Measurements from ENCODE around the gene PTPRF.
"Not testable (repeated sequence)": the region's sequence is repeated elsewhere in the genome, so short reads cannot be mapped to it uniquely, and the experiment has no call there.

PTPRF gene

DNA sequence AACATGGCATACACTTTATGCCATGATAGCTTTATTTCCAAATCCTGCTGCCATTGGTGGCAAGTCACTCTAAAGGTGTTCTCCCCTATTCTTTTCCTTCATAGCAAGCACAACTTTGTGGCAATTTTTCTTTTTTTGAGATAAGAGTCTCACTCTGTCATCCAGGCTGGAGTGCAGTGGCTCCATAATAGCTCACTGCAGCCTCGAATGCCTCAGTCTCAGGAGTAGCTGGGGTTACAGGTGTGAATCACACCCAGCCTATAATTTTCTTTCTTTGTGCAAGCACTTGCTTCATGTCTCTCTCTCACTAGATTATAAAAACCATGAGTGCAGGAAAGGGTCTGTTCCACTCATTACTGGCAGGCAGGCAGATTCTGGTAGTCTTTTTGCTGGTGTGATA is 113.9 kb downstream of the PTPRF start:
- no peak overlapping the region for H3K4me3 ChIP-seq
- H3K27ac ChIP-seq = no peak overlapping the region

DNA sequence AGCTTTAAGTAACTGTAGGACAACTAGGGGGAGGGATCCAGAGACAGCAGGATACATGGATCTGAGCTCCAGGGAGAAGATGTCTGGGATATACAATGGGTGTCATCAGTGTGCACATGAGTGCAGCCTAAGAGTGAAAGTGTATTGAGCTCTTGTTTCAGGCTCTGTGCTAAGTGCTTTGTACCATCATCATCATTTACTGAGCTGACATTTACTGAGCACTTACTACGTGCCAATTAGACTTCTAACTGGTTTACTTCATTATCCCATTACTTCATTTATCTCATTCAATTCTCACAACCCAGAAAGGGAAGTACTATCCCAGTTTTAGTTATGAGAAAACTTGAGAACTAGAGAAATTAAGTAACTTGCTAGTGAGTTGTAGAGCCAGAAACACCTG is 114.8 kb downstream of the PTPRF start:
- no peak overlapping the region for H3K27ac ChIP-seq
- H3K4me3 ChIP-seq = no peak overlapping the region

DNA sequence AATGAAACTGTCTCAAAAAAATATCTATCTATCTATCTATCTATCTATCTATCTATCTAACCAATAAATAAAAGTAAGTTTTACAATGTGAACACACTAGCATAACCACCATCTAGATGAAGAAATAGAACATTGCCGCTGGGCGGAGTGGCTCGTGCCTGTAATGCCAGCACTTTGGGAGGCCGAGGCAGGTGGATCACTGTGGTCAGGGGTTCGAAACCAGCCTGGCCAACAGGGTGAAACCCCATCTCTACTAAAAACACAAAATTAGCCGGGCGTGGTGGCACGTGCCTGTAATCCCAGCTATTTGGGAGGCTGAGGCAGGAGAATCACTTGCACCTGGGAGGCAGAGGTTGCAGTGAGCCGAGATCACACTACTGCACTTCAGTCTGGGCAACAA is 116.6 kb downstream of the PTPRF start:
- H3K27ac ChIP-seq, H3K4me3 ChIP-seq: not testable (repeated sequence)

DNA sequence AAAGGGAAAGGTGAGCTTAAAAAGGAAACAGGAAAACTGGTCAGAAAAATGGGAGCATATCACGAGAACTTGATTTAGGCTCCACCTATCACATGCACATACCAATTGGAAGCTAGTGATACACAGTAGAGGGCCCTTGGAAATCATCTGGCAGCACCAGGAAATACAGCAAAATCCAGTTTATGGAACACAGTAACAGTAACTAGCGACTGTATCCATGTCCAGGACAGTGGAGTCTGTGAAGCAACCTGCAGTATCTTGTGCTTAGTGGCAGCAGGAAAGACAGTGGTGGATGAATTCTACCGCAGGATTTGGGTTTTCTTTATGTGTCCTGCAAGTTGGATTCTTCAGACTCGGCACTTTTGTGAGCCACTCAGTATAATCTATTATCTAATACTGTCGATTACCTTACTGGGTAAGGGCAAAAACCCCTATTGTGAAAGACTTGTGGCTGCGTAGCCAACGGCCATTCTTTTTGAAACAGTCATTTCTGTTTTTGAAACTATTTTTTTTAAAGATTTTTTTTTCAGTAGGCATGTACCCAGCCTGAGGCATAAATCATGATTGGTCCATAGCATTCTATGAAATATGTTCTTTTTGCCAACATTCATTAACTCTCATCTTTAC is 117.7 kb downstream of the PTPRF start:
- Histone ChIP-seq H3K4me3 (no peak overlapping the region), H3K27ac (peak overlapping the region in 7 of 21 experiments; percentile 5 to 94 (median 81))

DNA sequence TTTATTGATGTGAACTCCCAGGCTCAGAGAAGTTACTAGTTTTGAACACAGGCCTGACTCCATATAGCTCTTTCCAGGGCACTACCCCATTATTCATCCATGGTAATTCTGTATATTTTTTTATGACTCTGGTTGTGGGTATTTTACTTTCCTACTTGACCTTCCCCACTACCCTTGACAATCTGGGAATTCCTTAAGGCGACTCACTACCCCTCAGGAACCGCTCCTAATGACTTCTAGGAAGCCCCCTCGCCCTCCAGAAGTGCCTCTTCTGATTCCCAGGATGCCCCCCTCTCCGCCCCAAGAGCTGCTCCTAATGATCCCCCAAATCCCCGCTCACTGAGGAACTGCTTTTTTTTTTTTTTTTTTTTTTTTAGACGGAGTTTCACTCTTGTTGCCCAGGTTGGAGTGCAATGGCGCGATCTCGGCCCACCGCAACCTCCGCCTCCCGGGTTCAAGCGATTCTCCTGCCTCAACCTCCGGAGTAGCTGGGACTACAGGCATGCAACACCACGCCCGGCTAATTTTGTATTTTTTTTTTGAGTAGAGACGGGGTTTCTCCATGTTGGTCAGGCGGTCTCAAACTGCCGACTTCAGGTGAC is 118.3 kb downstream of the PTPRF start:
- H3K4me3 ChIP-seq = peak overlapping the region; percentile 49 to 91 (median 78)
- peak overlapping the region; percentile 48 to 98 (median 90) for H3K27ac ChIP-seq

DNA sequence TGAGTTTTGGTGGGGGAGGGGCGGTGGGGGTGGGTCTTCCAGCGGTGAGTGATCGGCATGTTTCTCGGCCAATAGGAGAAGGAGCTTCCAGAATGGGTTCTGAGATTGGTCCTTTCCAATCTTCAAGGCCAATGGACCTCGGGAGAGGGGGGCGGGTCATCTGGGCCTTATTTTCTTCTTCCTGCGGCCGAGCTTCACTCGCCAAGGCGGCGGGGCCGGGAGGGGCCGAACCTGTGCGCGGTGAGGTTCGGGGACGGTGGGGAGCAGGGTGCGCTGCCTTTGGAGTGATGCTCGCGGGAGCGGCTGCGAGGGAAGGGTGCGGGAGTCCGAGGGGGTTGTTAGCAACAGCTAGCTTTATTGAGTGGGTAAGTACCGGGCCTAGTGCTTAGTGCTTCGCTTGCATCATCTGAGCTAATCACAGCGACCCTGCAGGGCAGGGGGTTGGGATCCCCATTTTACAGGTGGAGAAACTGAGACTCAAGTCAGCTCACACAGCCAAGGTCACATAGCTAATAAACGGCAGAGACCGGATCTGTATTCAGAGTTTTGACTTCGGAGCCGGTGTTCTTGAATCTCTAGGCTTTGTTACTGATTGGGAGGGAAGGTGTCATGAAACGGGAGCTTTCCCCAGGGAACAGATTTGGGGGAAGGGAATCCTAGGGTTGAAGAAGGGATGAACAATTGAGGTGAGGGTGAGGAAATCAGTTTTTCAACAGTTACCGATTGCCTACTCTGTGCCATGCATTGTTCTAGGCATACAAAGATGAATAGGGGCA is 119.8 kb downstream of the PTPRF start:
- H3K27ac ChIP-seq = peak overlapping the region in 20 of 21 experiments; percentile 71 to 98 (median 90)
- peak overlapping the region; percentile 49 to 91 (median 78) for H3K4me3 ChIP-seq

DNA sequence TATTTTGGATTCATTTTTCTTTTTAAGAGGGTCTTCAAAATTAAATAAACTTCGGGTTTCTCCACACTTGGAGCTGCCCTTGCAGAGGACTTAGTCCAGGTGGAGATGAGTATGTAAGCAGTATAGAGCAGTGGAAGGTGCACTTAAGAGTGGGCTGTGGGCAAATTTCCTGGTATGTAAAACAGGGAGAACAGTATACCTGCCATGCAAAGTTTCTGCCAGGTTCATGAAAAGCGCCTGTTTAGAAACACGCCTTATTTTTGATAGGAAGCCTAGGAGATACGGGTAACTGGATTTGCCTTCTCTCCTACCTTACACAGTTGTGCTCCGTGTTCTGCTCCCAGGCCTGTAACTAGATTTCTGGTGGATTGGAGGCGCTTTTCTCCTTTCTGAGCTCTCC is 120.5 kb downstream of the PTPRF start:
- H3K27ac ChIP-seq = peak overlapping the region in 14 of 21 experiments; percentile 47 to 98 (median 87)
- peak overlapping the region; percentile 49 to 91 (median 78) for H3K4me3 ChIP-seq

DNA sequence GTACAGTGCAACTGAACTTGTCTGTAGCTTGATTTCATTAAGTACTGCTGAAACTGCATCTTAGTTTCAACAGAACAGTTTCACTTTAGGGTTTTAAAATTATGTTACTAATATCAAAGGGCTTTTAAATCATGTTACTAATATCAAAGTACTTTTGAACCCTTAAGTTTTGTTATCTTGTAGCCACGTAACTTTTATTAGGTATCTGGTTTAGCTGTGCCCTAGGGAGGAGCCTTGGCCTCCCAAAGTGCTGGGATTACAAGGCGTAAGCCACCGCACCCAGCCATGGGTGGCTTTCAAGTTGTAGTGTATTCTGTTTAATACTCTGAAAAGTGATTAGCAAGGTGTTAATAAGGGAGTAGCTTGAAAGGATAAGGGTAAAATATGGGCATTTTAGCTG is 121.2 kb downstream of the PTPRF start:
- Histone ChIP-seq H3K27ac (peak overlapping the region in 5 of 21 experiments; percentile 45 to 94 (median 65)), H3K4me3 (peak overlapping the region in 2 of 7 experiments; percentile 63 to 78)

DNA sequence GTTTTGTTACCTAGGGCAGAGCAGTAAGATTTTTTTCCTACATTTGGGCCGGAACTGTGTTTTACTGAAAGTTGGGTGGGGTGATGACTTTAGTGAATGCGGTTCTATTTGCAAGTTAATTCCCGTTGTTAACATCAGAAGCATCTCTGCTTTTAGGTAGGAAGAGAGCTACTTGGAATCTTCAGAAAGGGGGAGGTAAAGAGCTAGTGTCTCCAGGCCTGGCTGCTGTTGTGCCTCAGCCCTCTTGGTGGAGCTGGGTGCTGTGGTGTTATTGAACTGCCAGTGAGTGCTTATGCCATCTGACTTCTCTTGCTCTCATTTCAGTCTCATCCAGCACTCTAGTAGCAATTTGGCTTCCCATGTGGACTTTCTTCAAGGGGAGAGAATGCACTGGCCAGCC is 122.7 kb downstream of the PTPRF start:
- H3K27ac ChIP-seq = no peak overlapping the region
- H3K4me3 ChIP-seq = no peak overlapping the region

DNA sequence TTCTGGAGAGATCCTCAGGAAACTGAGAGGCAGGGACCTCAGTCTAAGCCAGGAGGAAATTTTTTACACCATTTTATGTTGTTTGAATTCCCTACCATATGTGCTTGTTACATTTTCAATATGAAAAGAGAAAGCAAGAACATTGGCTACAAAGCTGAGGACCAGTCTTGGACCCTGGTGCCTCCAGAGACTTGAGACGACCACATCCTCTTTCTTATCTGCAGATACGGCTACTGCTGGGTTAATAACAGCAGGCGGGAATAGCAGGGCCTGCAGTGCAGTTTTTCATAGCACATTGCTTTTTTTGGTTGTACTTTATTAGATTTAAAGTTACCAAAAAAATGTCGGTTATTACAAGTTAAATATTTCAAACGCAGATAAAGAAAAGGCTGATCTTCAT is 123.2 kb downstream of the PTPRF start:
- Histone ChIP-seq H3K4me3 (no peak overlapping the region), H3K27ac (no peak overlapping the region)

DNA sequence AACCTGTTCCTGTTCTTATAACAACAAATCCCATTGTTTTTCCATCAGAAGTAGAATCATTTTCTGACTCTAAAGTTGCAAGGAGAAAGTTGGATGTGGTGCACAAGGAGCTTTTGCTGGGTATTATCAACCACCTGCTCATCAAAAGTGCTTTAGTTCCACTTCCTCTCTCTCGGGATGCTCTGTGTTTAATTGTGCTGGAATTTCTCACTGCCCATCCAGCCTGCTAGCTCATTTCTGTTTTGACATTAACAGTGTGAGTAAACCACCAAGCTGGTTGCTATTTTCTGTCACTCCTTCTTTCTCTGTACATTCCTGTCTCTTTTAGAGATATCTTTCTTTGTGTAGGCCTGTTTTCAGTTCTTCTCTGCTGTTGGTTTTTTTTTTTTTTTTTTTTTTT is 125.3 kb downstream of the PTPRF start:
- H3K4me3 ChIP-seq = no peak overlapping the region

DNA sequence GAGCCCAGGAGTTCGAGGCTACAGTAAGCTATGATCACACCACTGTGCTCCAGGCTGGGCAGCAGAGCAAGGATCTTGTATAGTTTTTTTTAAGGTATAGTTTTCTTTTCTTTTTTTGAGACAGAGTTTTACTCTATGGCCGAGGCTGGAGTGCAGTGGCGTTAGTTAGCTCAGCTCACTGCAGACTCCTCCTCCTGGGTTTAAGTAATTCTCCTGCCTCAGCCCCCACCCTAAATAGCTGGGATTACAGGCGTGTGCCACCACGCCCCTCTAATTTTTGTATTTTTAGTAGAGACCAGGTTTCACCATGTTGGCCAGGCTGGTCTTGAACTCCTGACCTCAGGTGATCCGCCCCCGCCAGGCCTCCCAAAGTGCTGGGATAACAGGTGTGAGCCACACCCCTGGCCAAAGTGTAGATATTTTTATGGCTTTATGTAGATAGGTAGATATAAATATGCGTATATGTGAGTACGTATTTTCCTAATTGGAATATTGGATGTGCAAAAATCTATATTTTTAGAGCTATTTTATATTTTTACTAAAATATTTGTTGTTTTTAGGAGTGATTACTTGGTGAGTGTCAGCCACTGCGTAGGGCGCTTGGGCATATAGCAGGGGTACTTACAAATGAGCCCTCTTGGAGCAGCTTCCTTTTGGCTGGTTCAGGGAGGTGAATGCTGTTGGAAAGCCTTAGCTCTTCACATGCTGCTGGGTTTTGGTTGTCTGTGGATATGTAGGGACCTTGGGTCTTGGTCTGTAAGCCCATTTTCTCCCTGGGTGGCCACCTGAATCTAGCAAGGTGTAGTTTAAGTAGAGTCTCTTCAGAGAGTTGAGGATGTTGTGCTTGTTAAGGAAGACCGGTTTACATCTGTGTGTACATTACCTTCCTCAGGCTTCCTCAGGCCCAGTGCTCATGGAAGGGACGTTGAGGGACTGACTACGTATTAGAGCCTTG is 128.8 kb downstream of the PTPRF start:
- no peak overlapping the region for H3K4me3 ChIP-seq
- no peak overlapping the region for H3K27ac ChIP-seq

More for the DNA sequence above, 125.3 kb downstream of the PTPRF start:
- H3K27ac ChIP-seq = no peak overlapping the region

DNA sequence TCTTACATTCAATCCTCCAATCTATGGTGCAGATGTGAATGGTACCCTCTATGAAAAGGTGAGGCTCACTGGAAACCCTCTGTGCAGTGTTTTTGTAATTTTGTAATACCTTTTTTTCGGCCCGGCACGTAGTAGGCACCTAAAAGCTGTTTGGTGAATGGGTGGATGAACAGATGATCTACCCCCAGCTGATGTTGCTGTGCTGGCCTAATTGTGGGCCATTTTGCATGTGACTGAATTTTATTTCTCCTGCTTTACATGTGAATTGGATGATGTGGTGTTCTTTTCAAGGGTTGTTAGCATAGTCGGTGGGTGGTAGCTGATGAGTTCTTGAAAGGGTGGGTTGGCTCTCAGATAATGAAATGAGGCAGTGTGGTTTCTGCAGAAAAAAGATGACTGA is 129.7 kb downstream of the PTPRF start:
- Histone ChIP-seq H3K27ac (peak overlapping the region in 1 of 21 experiments; percentile 10), H3K4me3 (no peak overlapping the region)

DNA sequence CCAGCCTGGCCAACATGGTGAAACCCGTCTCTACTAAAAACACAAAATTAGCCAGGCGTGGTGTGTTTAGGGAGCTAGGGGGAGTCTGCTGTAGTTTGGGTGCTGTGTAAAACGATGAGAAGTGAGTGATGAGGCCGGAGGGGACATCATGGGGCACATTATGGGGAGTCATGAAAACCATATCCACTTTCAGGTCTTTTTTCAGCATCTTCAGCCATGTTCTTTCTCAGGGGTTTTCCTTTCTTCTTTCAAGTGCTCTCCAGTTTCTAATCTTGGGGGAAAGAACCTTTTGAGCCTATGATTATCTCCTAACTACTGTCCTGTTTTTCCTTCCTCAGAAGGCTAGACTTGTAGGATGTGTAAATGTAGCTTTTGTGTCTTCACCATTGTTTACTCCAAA is 133.7 kb downstream of the PTPRF start:
- Histone ChIP-seq H3K27ac (no peak overlapping the region), H3K4me3 (no peak overlapping the region)

DNA sequence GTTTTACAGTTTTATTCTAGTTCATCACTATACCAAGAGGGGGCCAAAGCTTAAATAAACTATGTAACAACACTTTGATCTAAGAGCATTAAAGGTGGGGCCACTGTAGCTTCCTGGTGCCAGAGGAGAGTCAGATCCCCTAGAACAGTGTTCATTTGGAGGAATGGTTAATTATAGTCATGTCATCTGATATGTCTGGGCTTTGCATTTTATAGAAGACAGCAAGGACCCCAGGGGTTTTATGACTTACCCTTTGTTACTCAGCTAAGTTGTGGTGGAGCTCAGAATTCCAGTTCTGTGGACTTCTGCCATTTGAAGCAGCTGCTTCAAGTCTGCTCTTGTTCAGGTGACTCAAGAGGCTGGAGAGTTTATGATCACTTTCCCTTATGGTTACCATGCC is 135.9 kb downstream of the PTPRF start:
- Histone ChIP-seq H3K27ac (peak overlapping the region in 5 of 21 experiments; percentile 1 to 40 (median 31)), H3K4me3 (no peak overlapping the region)

DNA sequence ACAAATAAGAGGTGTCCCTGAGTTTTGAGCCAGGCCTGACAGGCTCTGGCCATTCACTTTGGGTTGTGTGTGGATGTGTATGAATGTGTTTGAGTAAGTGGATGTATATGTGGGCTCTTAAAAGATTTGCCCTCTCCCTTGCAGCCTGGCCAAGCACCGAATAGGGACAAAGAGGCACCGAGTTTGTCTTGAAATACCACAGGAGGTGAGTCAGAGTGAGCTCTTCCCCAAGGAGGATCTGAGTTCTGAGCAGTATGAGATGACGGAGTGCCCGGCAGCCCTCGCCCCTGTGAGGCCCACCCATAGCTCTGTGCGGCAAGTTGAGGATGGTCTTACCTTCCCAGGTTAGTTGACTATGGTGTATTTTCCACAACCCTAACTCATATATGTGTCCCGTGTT is 138.3 kb downstream of the PTPRF start:
- Histone ChIP-seq H3K4me3 (no peak overlapping the region), H3K27ac (no peak overlapping the region)

DNA sequence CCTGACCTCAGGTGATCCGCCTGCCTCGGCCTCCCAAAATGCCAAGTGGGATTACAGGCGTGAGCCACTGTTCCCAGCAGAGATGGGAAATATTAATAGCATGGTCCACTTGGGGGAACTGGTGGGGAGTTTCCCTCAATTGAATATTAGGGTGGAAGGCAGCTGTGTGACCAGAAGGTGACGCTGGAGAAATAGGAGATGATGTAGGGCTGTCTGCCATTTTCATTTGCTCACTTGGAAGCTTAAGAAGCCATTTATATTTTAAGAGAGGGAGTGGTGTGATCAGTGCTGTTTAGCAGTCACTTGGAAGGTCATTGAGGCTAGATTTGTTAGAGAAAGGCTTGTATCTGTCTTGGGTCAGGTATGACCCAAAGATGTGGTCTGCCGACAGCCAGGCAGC is 139.2 kb downstream of the PTPRF start:
- Histone ChIP-seq H3K4me3 (no peak overlapping the region), H3K27ac (no peak overlapping the region)

DNA sequence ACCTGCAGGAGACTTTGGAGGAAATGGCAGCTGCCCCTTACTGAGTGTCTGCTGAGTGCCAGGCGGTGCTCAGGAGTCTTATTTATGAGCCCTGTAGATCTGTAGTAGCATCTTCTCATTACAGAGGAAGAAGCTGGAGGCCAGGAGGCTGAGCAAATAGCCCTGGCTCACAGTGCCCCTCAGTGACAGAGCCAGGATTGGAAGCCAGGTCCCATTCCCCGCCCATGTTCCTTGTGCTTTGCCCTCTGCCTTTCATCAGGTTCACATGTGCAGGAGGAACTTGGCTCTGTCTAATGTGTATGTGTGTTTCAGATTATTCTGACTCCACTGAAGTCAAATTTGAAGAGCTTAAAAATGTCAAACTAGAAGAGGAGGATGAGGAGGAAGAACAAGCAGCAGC is 140.5 kb downstream of the PTPRF start:
- Histone ChIP-seq H3K27ac (peak overlapping the region in 4 of 21 experiments; percentile 18 to 35 (median 24)), H3K4me3 (no peak overlapping the region)

DNA sequence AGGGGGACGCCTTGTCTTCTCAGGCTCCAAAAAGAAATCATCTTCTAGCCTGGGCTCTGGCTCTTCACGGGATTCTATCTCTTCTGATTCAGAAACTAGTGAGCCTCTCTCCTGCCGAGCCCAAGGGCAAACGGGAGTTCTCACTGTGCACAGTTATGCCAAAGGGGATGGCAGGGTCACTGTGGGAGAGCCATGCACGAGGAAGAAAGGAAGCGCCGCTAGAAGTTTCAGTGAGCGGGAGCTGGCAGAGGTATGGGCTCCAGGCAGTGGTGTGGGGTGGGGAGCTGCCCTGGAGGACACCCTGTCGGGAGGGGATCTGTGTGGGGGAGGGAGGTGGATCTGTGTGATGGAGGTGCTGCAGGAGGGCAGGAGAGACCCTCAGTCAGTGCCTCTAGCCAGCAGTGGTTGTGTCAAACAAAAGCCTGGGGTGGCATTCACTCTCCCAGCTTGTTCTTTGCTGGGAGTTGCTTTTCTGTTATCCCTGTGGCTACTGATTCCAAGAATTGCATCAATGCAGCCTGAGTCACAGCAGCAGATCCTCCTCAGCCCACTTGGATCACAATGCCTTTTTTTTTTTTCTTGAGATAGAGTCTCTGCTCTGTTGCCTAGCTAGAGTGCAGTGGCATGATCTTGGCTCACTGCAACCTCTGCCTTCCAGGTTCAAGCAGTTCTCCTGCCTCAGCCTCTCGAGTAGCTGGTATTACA is 141.1 kb downstream of the PTPRF start:
- H3K27ac ChIP-seq = peak overlapping the region in 5 of 21 experiments; percentile 18 to 35 (median 29)
- no peak overlapping the region for H3K4me3 ChIP-seq
